Lung (tissue), 12 donors: Measurements from ENCODE around the gene HIPK2. TPM values are rescaled to one million over a fixed set of nuclear protein-coding genes. Genes with fewer than 3 reads are reported as not detected.

Experiments
- ATAC-seq: fragments of 200-7000 bp; cut with Tn5 transposase; one replicate; pipeline ENCODE4 v1.9.1; 2020; ENCODE audit warnings: moderate number of reproducible peaks; ENCODE audit not compliant: insufficient read depth, low FRiP score
- DNase-seq, 3 donors: peaks; one replicate each; pipeline ENCODE4 v3.0.0-alpha.2; 2013 to 2017
- H3K27ac ChIP-seq, 2 donors: one replicate each; pipeline ENCODE4 v1.5.1; 2013; ENCODE audit warnings: mild to moderate bottlenecking in 2 of 2, moderate library complexity in 2 of 2, control low read depth in 1 of 2, inconsistent platforms in 1 of 2, low read depth in 1 of 2, low read length in 1 of 2
- H3K27me3 ChIP-seq, 3 donors: one replicate each; pipeline ENCODE4 v1.5.1; 2013; ENCODE audit warnings: low read length in 2 of 3; ENCODE audit not compliant: control insufficient read depth in 3 of 3, insufficient read depth in 3 of 3
- H3K36me3 ChIP-seq, 4 donors: one replicate each; pipeline ENCODE4 v1.5.1; 2013; ENCODE audit warnings: low read length in 4 of 4, mild to moderate bottlenecking in 1 of 4, moderate library complexity in 1 of 4; ENCODE audit not compliant: control insufficient read depth in 4 of 4, insufficient read depth in 4 of 4
- H3K4me1 ChIP-seq, 5 donors: one replicate each; pipeline ENCODE4 v1.5.1; 2013; ENCODE audit warnings: low read length in 5 of 5, mild to moderate bottlenecking in 2 of 5, moderate library complexity in 1 of 5; ENCODE audit not compliant: control insufficient read depth in 5 of 5, insufficient read depth in 5 of 5
- H3K4me3 ChIP-seq: one replicate; pipeline ENCODE4 v1.5.1; 2013; ENCODE audit warnings: mild to moderate bottlenecking, control low read depth, moderate library complexity
- H3K9ac ChIP-seq, 2 donors: one replicate each; pipeline ENCODE4 v1.5.1; 2013; ENCODE audit warnings: low read length in 2 of 2, control low read depth in 1 of 2; ENCODE audit not compliant: insufficient read depth in 1 of 2
- H3K9me3 ChIP-seq, 4 donors: one replicate each; pipeline ENCODE4 v1.5.1; 2013; ENCODE audit warnings: low read length in 3 of 4, mild to moderate bottlenecking in 1 of 4, moderate library complexity in 1 of 4; ENCODE audit not compliant: control insufficient read depth in 4 of 4, insufficient read depth in 3 of 4
- CTCF ChIP-seq: IDR thresholded peaks from 2 replicates; pipeline ENCODE4 v1.5.1; 2012; ENCODE audit warnings: mild to moderate bottlenecking; ENCODE audit errors: control extremely low read depth, extremely low read depth
- WGBS, 2 donors: extraction: QIAGEN DNeasy Blood & Tissue Kit; methylation state at CpG; one replicate each; pipeline ENCODE4 v1.1.7; 2013; 5-methylcytosine and 5-hydroxymethylcytosine counted together
- polyA plus RNA-seq, 2 donors: library from polyadenylated mRNA; stranded (reverse); fragments of 200-250 nt; gene quantifications; one replicate each; pipeline ENCODE4 v1.2.1, GENCODE V29; 2013
- total RNA-seq, 2 donors: library from RNA; depleted of rRNA in 1 of 2; stranded (reverse); fragments of >200 nt in 1 of 2; gene quantifications; one replicate each; pipeline ENCODE4 v1.2.1, GENCODE V29; 2014 to 2021
- donor health status: control.
- donor health status: control.
- donor health status: Bipolar disorder and iron deficiency.
- donor health status: healthy.
- donor health status: DM: yes; HTN: yes; CAD: no.

Gene HIPK2
- total and polyA plus RNA-seq, 4 donors, result 8.7 to 65.1 (median 18.3) TPM

GRCh38 chr7:139592801-139593461, 184.9 kb downstream of the HIPK2 start:
- Histone ChIP-seq H3K27me3 (no peaks in the 10 kb centered on the region), H3K4me3 (no peak overlapping the region), H3K27ac (no peak overlapping the region), H3K9me3 (no peaks in the 10 kb centered on the region), H3K9ac (no peak overlapping the region), H3K4me1 (no peaks in the 10 kb centered on the region), H3K36me3 (peaks cover 33 to 57% (median 48%) of the 10 kb centered on the region in 4 donors)
- ATAC-seq (no peak), DNase-seq (no peak)
- WGBS, 2 donors, result 94 to 95% methylated on average over 4 of the region's 4 CpGs
- no peak for TF ChIP-seq CTCF

GRCh38 chr7:139591550-139592195, 186.1 kb downstream of the HIPK2 start:
- WGBS, 2 donors, result 89% methylated on average over 3 of the region's 3 CpGs
- DNase-seq, result no peak
- Histone ChIP-seq H3K27me3 (no peaks in the 10 kb centered on the region), H3K36me3 (peaks cover 32 to 53% (median 42%) of the 10 kb centered on the region in 4 donors), H3K9me3 (no peaks in the 10 kb centered on the region), H3K9ac (no peak overlapping the region), H3K4me3 (no peak overlapping the region), H3K4me1 (no peaks in the 10 kb centered on the region), H3K27ac (no peak overlapping the region)
- no peak for ATAC-seq
- no peak for TF ChIP-seq CTCF

GRCh38 chr7:139589474-139589873, 188.3 kb downstream of the HIPK2 start:
- Histone ChIP-seq H3K27ac (no peak overlapping the region), H3K9ac (no peak overlapping the region), H3K9me3 (no peaks in the 10 kb centered on the region), H3K4me1 (no peaks in the 10 kb centered on the region), H3K4me3 (no peak overlapping the region), H3K27me3 (no peaks in the 10 kb centered on the region), H3K36me3 (peaks cover 37 to 42% (median 39%) of the 10 kb centered on the region in 4 donors)
- TF ChIP-seq CTCF, result no peak
- WGBS, 2 donors, result 90 to 94% methylated on average over 1 of the region's 1 CpG
- DNase-seq (no peak), ATAC-seq (no peak)
